IPS-NIHi11 (cell line): Measurements from ENCODE around the gene TBX3.
"Not testable (repeated sequence)": the region's sequence is repeated elsewhere in the genome, so short reads cannot be mapped to it uniquely, and the experiment has no call there.

Experiments used
- DNase-seq: peaks from one replicate; pipeline ENCODE4 v3.0.0; 2012; ENCODE audit warnings: mixed read lengths, low spot score

Gene TBX3

DNA sequence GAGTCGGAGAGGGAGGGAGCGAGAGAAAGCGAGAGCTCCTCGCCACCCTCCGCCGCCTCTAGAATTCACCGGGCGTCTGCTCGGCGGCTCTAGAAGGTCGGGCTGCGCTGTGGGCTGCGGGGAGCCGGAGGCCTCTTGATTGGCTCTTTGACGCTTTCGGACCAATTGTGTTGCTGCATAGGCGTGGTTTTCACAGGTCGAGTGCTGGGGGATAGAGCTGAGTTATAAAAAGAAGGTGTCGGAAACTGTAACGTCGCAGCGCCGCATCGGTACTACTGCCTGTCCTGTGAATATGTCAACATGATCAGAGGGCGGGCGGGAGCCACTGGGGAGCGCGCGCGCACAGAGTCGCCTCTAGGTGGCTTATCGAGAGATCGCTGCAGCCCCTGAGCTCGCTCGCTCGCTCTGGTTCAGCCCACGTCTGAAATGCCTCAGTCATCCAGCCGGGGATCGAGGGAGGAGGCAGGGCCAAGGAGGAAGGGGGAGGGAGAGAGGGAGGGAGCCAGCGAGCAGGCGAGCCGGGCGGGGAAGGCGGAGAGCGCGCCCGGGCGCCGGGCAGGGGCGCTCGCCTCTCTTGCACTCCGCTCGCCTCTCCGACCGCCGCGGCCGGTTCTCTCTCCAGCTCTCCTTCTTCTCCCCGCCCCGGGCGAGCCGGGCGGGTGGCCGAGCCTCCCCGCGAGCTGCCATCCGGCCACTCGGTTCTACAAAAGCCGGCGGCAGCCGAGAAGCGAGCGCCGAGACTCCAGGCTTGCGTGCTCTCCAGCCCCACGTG lies at the start of gene TBX3:
Gene TBX3 (minus strand): TSS at position 78 of the 772 bp plus-strand sequence. CDS start 975 bp downstream, outside the sequence.
- peak; percentile 80 for DNase-seq

- DNase-seq, result no peak
Measured at GRCh38 chr12:114732426-114733030, 48.6 kb upstream of the TBX3 start.

DNA sequence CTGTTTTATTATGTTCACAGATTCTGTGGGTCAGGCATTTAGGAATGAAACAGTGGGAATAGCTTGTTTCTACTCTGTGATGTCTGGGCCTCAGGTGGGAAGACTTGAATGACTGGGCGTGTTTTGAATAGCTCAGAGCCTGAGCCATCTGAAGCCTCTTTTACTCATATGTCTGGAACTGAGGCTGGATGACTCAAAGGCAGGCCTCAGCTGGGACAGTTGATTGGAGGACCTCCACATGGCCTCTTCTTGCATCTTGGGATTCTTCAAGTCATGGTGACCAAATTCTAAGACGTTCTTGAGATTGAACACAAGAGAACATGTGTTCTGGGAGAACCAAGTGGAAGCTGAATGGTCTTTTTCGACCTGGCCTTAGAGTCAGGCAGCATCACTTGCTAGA lies 45.8 kb upstream of the TBX3 start:
- DNase-seq, result no peak

DNA sequence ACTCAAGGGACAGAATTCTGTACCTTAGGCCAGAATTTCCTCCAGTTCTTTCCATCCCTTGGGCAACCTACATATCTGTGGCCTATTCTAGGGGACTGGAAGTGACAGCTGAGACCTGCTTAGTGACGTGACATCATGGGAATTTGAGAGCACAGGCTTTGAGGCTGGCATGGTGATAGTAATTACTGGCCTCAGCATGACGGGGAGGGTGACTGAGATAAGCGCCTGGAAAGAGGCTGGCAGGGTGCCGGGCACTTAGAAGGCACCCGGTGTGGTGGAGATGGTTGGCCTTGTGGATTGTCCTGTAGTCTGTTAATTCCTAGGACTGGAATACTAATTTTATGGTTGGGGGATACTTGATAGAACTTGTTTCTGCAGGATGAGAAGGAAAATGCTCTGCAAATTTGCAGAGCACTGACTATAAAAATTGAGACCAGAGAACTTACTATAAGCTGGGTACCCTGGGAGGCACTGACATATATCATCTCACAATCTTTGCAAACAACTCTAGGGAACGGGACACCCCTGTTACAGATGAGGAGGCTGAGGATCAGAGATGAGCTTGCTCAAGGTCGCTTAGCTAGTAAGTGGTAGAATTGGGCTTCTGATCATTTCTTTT lies 42.2 kb upstream of the TBX3 start:
- DNase-seq, result no peak

GRCh38 chr12:114722176-114722575 lies 38.2 kb upstream of the TBX3 start:
- not testable (repeated sequence) for DNase-seq

DNA sequence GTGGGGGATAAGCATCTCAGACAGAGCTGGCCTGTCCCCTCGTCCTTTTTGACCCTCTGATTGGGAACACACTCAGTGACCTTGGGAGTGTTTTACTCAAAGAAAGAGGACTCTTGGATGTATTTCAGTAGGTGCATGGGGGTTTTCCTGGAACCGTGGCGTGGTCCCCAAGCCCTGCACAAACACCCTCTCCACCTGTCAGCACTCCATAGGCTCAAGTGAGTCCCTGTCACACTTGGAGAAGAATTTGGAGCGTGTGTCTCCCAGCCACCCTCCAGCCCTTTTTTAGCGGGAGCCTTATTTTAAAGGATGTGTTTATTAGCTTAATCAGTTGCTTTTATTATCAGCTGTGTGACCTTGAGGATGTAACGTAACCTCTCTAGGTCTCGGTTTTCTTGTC lies 37.3 kb upstream of the TBX3 start:
- no peak for DNase-seq

DNA sequence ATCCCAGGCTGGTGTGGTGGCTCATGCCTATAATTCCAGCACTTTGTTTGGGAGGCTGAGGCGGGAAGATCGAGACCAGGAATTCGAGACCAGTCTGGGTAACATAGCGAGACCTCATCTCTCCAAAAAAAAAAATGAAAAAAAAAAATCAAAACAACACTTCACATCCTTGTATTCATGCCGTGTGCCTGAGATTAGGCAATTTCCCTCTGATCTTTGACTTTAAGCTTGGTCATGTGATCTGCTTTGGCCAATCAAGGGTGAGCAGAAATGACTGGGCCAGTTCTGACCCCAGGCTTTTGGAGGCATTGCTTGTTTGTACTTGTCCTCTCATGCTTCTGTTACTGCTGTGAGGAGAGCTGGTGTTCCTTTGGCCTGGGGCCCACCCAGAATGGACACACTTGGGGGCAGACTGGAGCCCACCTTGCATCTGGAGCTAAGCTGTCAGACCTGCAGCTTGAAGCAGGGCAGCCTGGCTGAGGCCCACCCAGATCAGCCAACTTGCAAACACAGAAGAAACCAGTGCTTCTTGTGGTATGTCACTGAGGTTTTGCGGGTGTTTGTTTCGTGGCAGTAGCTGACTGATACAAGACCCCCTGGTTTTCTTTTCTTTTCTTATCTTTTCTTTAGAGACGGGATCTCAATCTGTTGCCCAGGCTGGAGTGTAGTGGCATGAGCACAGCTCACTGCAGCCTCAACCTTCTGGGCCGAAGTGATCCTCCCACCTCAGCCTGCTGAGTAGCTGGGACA lies 29.7 kb upstream of the TBX3 start:
- no peak for DNase-seq

- no peak for DNase-seq
Measured at GRCh38 chr12:114711689-114712152, 27.7 kb upstream of the TBX3 start.

GRCh38 chr12:114710151-114710550 lies 26.2 kb upstream of the TBX3 start:
- DNase-seq, result no peak

DNA sequence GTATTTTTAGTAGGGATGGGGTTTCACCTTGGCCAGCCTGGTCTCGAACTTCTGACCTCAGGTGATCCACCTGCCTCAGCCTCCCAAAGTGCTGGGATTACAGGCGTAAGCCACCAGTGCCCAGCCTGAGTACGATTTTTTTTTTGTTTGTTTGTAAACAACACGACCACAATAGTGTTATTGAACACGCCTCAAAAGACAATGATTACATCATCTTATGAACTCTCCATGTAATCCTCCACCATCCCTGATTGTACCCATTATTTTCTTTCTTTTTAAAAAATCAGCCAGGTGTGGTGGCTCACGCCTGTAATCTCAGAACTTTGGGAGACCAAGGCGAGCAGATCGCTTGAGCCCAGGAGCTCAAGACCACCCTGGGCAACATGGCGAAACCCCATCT lies 25.1 kb upstream of the TBX3 start:
- no peak for DNase-seq

GRCh38 chr12:114708598-114708997 lies 24.6 kb upstream of the TBX3 start:
- not testable (repeated sequence) for DNase-seq

DNA sequence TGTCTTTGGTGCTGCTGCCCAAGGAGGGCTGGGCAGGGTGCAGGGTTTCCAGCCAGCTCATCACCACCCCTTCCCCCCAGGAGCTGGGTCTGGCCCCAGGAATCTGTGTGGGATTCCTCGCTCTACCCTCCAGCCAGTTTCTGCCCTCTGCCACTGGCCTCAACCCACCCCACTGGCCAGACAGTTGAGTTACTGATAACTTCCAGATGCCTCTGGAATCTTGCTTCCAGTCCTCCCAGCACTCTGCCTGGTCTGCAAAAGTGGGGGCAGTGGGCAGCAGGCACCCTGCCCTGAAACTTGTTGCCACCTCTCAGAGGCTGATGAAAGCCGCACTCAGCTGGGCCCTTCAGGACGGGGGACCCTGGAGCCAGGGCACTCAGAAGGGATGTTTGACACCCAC lies 20.1 kb upstream of the TBX3 start:
- DNase-seq, result no peak

DNA sequence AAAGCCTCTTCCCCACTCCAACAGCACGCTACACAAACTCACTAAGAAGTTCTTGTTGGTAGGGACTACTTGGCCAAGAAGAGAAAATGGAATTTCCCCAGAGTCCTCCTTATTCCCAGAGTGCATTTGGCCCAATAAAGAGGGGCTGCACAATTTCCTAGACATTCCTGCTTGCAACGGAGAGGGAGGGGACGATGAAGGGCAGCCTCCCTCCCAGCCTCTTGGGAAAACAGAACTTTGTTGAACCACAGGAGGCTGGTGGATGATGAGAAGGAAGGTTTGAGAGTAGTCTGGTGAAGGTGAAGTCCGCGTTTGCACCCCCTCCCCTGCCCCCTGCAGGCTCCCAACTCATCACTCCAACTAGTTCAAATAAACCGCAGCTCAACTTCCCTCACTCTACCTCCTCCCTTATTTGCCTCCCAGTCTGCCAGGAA lies 19.1 kb upstream of the TBX3 start:
- DNase-seq, result no peak

- DNase-seq, result no peak
Measured at GRCh38 chr12:114702462-114702861, 18.5 kb upstream of the TBX3 start.

DNA sequence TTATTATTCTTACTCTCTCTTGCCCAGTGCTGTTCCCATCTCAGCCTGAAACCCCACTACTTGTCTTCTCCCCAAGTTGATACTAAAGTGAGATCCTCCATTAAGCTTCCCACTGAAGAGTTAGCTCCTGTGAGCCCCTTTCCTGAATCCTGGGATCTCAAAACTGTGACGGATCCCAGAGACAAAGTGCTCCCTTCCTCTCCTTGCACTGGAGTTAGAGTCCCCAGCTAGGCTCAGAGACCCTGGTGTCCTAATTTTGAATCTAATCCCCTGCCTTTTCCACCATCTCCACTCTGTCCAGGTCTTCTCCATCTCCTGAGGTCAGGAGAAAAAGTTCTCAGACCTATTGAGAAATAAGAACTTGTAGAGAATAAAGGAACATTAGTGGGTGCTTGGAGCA lies 17.6 kb upstream of the TBX3 start:
- no peak for DNase-seq

DNA sequence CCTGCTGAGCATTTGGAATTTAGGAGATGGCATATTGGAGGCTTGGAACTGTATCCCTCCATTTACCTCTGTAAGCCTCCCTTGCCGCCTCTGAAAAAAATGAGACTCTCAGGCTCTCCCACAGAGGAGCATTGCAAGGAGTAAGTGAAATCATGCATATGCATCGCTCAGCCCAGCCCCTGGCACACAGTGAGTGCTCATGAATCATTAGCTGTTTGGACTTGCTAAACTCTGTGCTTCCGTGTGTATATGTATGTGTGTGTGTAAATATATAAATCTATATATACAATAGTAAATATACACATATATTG lies 17.1 kb upstream of the TBX3 start:
- DNase-seq, result no peak

GRCh38 chr12:114700392-114701103 lies 16.6 kb upstream of the TBX3 start:
- no peak for DNase-seq

DNA sequence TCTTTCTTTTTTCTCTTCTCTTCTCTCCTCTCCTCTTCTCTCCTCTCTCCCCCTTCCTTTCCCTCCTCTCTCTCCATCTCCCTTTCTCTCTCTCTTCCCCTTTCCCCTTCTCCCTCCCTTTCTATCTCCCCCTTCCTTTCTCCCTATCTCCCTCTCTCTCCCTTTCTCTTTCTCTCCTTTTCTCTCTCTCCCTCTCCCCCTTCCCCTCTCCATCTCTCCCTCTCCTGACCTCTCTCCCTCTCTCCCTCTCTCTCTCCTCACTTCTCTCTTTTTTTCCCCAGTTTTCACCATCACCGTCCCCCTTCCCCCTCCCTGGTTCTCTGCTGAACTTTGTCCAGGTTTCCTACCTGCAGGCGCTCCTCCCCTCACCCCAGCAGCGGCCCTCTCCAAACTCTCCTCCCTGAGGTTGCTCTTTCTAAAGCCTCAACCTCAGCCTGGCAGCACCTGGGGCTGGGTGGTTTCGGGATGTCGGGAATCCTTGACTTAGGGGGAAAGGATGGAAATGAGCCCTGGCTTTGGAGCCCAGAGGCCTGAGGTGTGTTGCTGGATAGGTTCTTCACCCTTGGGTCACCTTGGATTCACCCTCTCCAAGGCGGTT lies 14.7 kb upstream of the TBX3 start:
- DNase-seq, result no peak

DNA sequence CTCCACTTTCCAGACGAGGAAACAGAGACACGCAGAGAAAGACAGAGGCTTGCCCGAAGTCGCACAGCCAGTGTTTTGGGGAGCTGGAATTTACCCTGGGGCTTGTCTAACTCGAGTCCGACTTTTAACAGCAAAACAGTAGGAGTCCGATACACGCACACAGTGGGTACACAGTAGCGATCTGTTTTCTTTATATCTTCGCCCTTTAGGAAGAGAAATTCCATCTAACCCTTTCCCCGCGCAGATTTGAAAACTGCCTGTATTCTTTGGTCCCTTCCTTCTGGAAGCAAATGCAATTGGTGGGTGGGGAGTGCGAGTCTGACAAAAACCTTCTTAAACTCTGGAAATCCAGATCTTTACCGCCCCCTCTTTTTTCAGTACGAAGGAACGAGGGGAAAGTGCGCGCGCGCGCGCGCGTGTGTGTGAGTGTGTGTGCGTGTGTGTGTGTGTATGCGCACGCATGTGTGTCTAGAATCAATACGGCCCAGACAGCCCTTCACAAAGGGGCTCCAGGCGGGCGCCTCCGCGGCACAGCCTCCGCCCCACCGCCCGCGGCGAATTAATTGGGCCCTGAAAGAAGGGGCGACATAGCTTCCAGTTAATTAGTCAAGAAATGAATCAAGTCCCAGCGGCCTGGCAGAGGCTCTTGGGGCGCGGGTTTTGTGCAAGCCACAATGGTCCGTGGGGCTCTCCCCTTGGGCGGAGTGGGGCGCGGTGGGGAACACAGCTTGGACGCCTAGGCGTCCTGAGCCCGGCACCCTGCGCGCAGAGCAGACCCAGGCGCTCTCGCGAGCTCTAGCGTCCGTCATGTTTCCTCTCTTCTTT lies 14.0 kb upstream of the TBX3 start:
- no peak for DNase-seq

- DNase-seq, result no peak
Measured at GRCh38 chr12:114697243-114697716, 13.3 kb upstream of the TBX3 start.
